Forelimb muscle (tissue), 1 donor: ENCODE results near the gene BHLHE23. TPM values are rescaled to one million over a fixed set of nuclear protein-coding genes. Genes with fewer than 3 reads are reported as not detected.

Source experiments
- DNase-seq: peaks from one replicate; pipeline ENCODE4 v3.0.0-alpha.2; 2013; ENCODE audit warnings: low read depth
- polyA plus RNA-seq: library from polyadenylated mRNA; unstranded; fragments of 120-200 nt; gene quantifications from one replicate; pipeline ENCODE4 v1.2.1, GENCODE V29; 2013; ENCODE audit not compliant: insufficient read length

Gene BHLHE23
- not detected for polyA plus RNA-seq

GRCh38 chr20:63006540-63007359 lies at the start of gene BHLHE23:
TSS of gene BHLHE23 (minus strand) at chr20:63006964. CDS start at chr20:63006774, 190 bp downstream.
- no peak for DNase-seq

- DNase-seq: no peak
Observed at GRCh38 chr20:63055575-63056235, 48.9 kb upstream of the BHLHE23 start.

GRCh38 chr20:63054681-63055240 lies 48.0 kb upstream of the BHLHE23 start:
- DNase-seq: no peak

GRCh38 chr20:63054103-63054474 lies 47.3 kb upstream of the BHLHE23 start:
- no peak for DNase-seq

- no peak for DNase-seq
Observed at GRCh38 chr20:63053432-63054102, 46.8 kb upstream of the BHLHE23 start.

GRCh38 chr20:63052571-63053431 lies 46.0 kb upstream of the BHLHE23 start:
- no peak for DNase-seq

- no peak for DNase-seq
Observed at GRCh38 chr20:63051911-63052310, 45.1 kb upstream of the BHLHE23 start.

- DNase-seq: no peak
Observed at GRCh38 chr20:63051186-63051860, 44.6 kb upstream of the BHLHE23 start.

GRCh38 chr20:63050406-63050805 lies 43.6 kb upstream of the BHLHE23 start:
- no peak for DNase-seq

GRCh38 chr20:63049561-63050221 lies 42.9 kb upstream of the BHLHE23 start:
- DNase-seq: no peak

- DNase-seq: no peak
Observed at GRCh38 chr20:63049191-63049518, 42.4 kb upstream of the BHLHE23 start.

GRCh38 chr20:63048516-63049190 lies 41.9 kb upstream of the BHLHE23 start:
- no peak for DNase-seq

- no peak for DNase-seq
Observed at GRCh38 chr20:63047946-63048345, 41.2 kb upstream of the BHLHE23 start.

GRCh38 chr20:63047267-63047666 lies 40.5 kb upstream of the BHLHE23 start:
- no peak for DNase-seq

GRCh38 chr20:63046841-63047240 lies 40.1 kb upstream of the BHLHE23 start:
- DNase-seq: no peak

GRCh38 chr20:63045991-63046390 lies 39.2 kb upstream of the BHLHE23 start:
- DNase-seq: no peak

GRCh38 chr20:63045401-63045800 lies 38.6 kb upstream of the BHLHE23 start:
- DNase-seq: no peak

- DNase-seq: no peak
Observed at GRCh38 chr20:63044605-63045004, 37.8 kb upstream of the BHLHE23 start.

GRCh38 chr20:63044204-63044600 lies 37.4 kb upstream of the BHLHE23 start:
- DNase-seq: no peak
